Measurements from ENCODE around the gene RBFOX1. TPM values are rescaled to one million over a fixed set of nuclear protein-coding genes. Genes with fewer than 3 reads are reported as not detected.

Gene RBFOX1
- total RNA-seq, 4 donors from 2014 or later = 0.08 to 0.32 TPM; not detected in 2

- no peak overlapping the region for H3K4me3 ChIP-seq
- H3K9me3 ChIP-seq = no peaks in the 10 kb centered on the region
- H3K27me3 ChIP-seq = peaks cover 5% of the 10 kb centered on the region
- no peak for DNase-seq (ENCODE audit: low spot score in 2 of 2)
- H3K36me3 ChIP-seq = no peaks in the 10 kb centered on the region
- no peak for TF ChIP-seq POLR2AphosphoS5 (IDR thresholded peaks at IDR 0.05)
- TF ChIP-seq EP300 (IDR thresholded peaks at IDR 0.05) = no peak
- TF ChIP-seq POLR2A (IDR thresholded peaks at IDR 0.05) = no peak
- TF ChIP-seq CTCF (IDR thresholded peaks at IDR 0.05) = no peak
- 53% methylated on average over 5 of the region's 5 CpGs for WGBS
- no peak overlapping the region for H3K27ac ChIP-seq
- H3K4me1 ChIP-seq = no peaks in the 10 kb centered on the region
Observed at GRCh38 chr16:7390974-7391373, 58.3 kb downstream of the RBFOX1 start.

GRCh38 chr16:7391694-7392093, 59.0 kb downstream of the RBFOX1 start:
- Histone ChIP-seq H3K4me3 (no peak overlapping the region), H3K4me1 (no peaks in the 10 kb centered on the region), H3K27ac (no peak overlapping the region), H3K27me3 (peaks cover 6% of the 10 kb centered on the region), H3K9me3 (no peaks in the 10 kb centered on the region), H3K36me3 (no peaks in the 10 kb centered on the region)
- WGBS = 78% methylated on average over 5 of the region's 5 CpGs
- no peak for TF ChIP-seq POLR2AphosphoS5 (IDR thresholded peaks at IDR 0.05)
- no peak for TF ChIP-seq CTCF (IDR thresholded peaks at IDR 0.05)
- no peak for TF ChIP-seq EP300 (IDR thresholded peaks at IDR 0.05)
- no peak for TF ChIP-seq POLR2A (IDR thresholded peaks at IDR 0.05)
- DNase-seq (ENCODE audit: low spot score in 2 of 2) = no peak

- 72% methylated on average over 1 of the region's 1 CpG for WGBS
- H3K27ac ChIP-seq = no peak overlapping the region
- H3K4me3 ChIP-seq = no peak overlapping the region
- no peak for DNase-seq (ENCODE audit: low spot score in 2 of 2)
- H3K4me1 ChIP-seq = no peaks in the 10 kb centered on the region
- no peaks in the 10 kb centered on the region for H3K9me3 ChIP-seq
- H3K36me3 ChIP-seq = no peaks in the 10 kb centered on the region
- H3K27me3 ChIP-seq = peaks cover 6% of the 10 kb centered on the region
- TF ChIP-seq CTCF (IDR thresholded peaks at IDR 0.05) (no peak), POLR2A (IDR thresholded peaks at IDR 0.05) (no peak), EP300 (IDR thresholded peaks at IDR 0.05) (no peak), POLR2AphosphoS5 (IDR thresholded peaks at IDR 0.05) (no peak)
Observed at GRCh38 chr16:7392206-7392605, 59.6 kb downstream of the RBFOX1 start.

- no peak for DNase-seq (ENCODE audit: low spot score in 2 of 2)
- no peak overlapping the region for H3K27ac ChIP-seq
- no peak for TF ChIP-seq CTCF (IDR thresholded peaks at IDR 0.05)
- no peak for TF ChIP-seq POLR2A (IDR thresholded peaks at IDR 0.05)
- no peak for TF ChIP-seq POLR2AphosphoS5 (IDR thresholded peaks at IDR 0.05)
- no peak for TF ChIP-seq EP300 (IDR thresholded peaks at IDR 0.05)
- no peak overlapping the region for H3K4me3 ChIP-seq
- no peaks in the 10 kb centered on the region for H3K4me1 ChIP-seq
- 84% methylated on average over 4 of the region's 4 CpGs for WGBS
- peaks cover 6% of the 10 kb centered on the region for H3K27me3 ChIP-seq
- H3K9me3 ChIP-seq = no peaks in the 10 kb centered on the region
- no peaks in the 10 kb centered on the region for H3K36me3 ChIP-seq
Observed at GRCh38 chr16:7393680-7394079, 61.0 kb downstream of the RBFOX1 start.

- TF ChIP-seq EP300 (IDR thresholded peaks at IDR 0.05) (no peak), POLR2A (IDR thresholded peaks at IDR 0.05) (no peak), CTCF (IDR thresholded peaks at IDR 0.05) (no peak)
- Histone ChIP-seq H3K36me3 (no peaks in the 10 kb centered on the region), H3K27me3 (peaks cover 6% of the 10 kb centered on the region), H3K9me3 (no peaks in the 10 kb centered on the region), H3K4me1 (no peaks in the 10 kb centered on the region), H3K4me3 (no peak overlapping the region), H3K27ac (no peak overlapping the region)
- 64% methylated on average over 7 of the region's 7 CpGs for WGBS
- no peak for DNase-seq (ENCODE audit: low spot score in 2 of 2)
Observed at GRCh38 chr16:7394720-7395336, 62.2 kb downstream of the RBFOX1 start.
